Measurements from ENCODE around the gene SLC52A3. TPM values are rescaled to one million over a fixed set of nuclear protein-coding genes. Genes with fewer than 3 reads are reported as not detected.

The SLC52A3 gene
- polyA plus RNA-seq, 1 donor (not counting 4 experiments of a cell fraction or from before 2014, with no cell fraction given) = 0.84 TPM

DNA sequence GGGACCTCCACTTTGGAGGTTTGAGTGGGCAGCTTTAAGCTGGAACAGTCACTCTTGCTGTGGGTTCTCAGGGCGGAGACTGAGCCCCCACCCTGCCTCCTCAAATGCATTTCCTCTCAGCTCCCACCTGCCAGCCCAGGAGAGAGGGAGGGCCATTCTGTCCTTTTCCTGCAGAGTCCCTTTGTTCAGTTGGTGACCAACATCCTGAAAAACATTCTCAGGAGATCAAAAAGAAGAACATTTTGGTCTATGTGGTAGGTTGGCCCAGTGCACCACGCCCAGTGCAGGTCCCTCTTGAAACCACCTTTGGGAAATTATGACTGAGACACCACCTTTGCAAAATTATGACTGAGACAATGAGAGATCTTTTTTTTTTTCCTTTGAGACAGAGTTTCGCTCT lies 13.4 kb downstream of the SLC52A3 start:
- no peaks in the 10 kb centered on the region for H4K20me1 ChIP-seq (ENCODE audit: control insufficient read depth, extremely low read depth, insufficient read depth, low read length)
- no peak for TF ChIP-seq EZH2 (IDR thresholded peaks at IDR 0.05; ENCODE audit: low read length)
- TF ChIP-seq, protein P1, sequence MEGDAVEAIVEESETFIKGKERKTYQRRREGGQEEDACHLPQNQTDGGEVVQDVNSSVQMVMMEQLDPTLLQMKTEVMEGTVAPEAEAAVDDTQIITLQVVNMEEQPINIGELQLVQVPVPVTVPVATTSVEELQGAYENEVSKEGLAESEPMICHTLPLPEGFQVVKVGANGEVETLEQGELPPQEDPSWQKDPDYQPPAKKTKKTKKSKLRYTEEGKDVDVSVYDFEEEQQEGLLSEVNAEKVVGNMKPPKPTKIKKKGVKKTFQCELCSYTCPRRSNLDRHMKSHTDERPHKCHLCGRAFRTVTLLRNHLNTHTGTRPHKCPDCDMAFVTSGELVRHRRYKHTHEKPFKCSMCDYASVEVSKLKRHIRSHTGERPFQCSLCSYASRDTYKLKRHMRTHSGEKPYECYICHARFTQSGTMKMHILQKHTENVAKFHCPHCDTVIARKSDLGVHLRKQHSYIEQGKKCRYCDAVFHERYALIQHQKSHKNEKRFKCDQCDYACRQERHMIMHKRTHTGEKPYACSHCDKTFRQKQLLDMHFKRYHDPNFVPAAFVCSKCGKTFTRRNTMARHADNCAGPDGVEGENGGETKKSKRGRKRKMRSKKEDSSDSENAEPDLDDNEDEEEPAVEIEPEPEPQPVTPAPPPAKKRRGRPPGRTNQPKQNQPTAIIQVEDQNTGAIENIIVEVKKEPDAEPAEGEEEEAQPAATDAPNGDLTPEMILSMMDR (optimal IDR thresholded peaks at IDR 0.05 in 1 of 3, IDR thresholded peaks at IDR 0.05 in 1 of 3, conservative IDR thresholded peaks at IDR 0.05 in 1 of 3; ENCODE audit: extremely low read depth in 1 of 3, insufficient read depth in 2 of 3, low read length in 3 of 3) = no peak
- H2AFZ ChIP-seq (ENCODE audit: control insufficient read depth, low read length) = no peak overlapping the region
- no peak overlapping the region for H3K27ac ChIP-seq (ENCODE audit: control insufficient read depth, insufficient read depth, low read length)
- FAIRE-seq = no peak
- no peaks in the 10 kb centered on the region for H3K9me3 ChIP-seq (ENCODE audit: control insufficient read depth, low read depth, low read length)
- H3K4me3 ChIP-seq (ENCODE audit: control insufficient read depth in 2 of 3, extremely low read depth in 1 of 3, insufficient read depth in 2 of 3, low read depth in 1 of 3, low read length in 3 of 3) = no peak overlapping the region
- no peak for DNase-seq (ENCODE audit: low read depth, low spot score)
- peaks cover 4% of the 10 kb centered on the region for H3K27me3 ChIP-seq (ENCODE audit: control insufficient read depth, extremely low read depth, insufficient read depth, low read length)
- H3K79me2 ChIP-seq (ENCODE audit: control insufficient read depth, insufficient read depth, low read length) = no peaks in the 10 kb centered on the region
- dilution Hi-C loops (cut with MboI; ENCODE audit: extremely low pct_ligation_motif_present, low sequenced_read_pairs) = no loop called here
- H3K9me1 ChIP-seq (ENCODE audit: control insufficient read depth, extremely low read depth, insufficient read depth, low read length) = no peaks in the 10 kb centered on the region
- H3K9ac ChIP-seq (ENCODE audit: control insufficient read depth, extremely low read depth, insufficient read depth, low read length) = no peak overlapping the region
- H3K36me3 ChIP-seq (ENCODE audit: control insufficient read depth in 2 of 2, extremely low read depth in 1 of 2, insufficient read depth in 2 of 2, low read length in 2 of 2) = no peaks in the 10 kb centered on the region
- H3K4me1 ChIP-seq (ENCODE audit: control insufficient read depth, extremely low read depth, insufficient read depth, low read length) = no peaks in the 10 kb centered on the region
- no peak overlapping the region for H3K4me2 ChIP-seq (ENCODE audit: control insufficient read depth, extremely low read depth, insufficient read depth, low read depth, low read length)

- Histone ChIP-seq H3K9me3 (ENCODE audit: control insufficient read depth, low read depth, low read length) (no peaks in the 10 kb centered on the region), H2AFZ (ENCODE audit: control insufficient read depth, low read length) (no peak overlapping the region), H3K4me1 (ENCODE audit: control insufficient read depth, extremely low read depth, insufficient read depth, low read length) (no peaks in the 10 kb centered on the region), H3K27me3 (ENCODE audit: control insufficient read depth, extremely low read depth, insufficient read depth, low read length) (peaks cover 4% of the 10 kb centered on the region), H3K4me3 (ENCODE audit: control insufficient read depth in 2 of 3, extremely low read depth in 1 of 3, insufficient read depth in 2 of 3, low read depth in 1 of 3, low read length in 3 of 3) (no peak overlapping the region), H3K4me2 (ENCODE audit: control insufficient read depth, extremely low read depth, insufficient read depth, low read depth, low read length) (no peak overlapping the region), H3K79me2 (ENCODE audit: control insufficient read depth, insufficient read depth, low read length) (no peaks in the 10 kb centered on the region), H3K9me1 (ENCODE audit: control insufficient read depth, extremely low read depth, insufficient read depth, low read length) (no peaks in the 10 kb centered on the region), H3K9ac (ENCODE audit: control insufficient read depth, extremely low read depth, insufficient read depth, low read length) (no peak overlapping the region), H4K20me1 (ENCODE audit: control insufficient read depth, extremely low read depth, insufficient read depth, low read length) (no peaks in the 10 kb centered on the region), H3K36me3 (ENCODE audit: control insufficient read depth in 2 of 2, extremely low read depth in 1 of 2, insufficient read depth in 2 of 2, low read length in 2 of 2) (no peaks in the 10 kb centered on the region), H3K27ac (ENCODE audit: control insufficient read depth, insufficient read depth, low read length) (no peak overlapping the region)
- dilution Hi-C loops (cut with MboI; ENCODE audit: extremely low pct_ligation_motif_present, low sequenced_read_pairs) = no loop called here
- DNase-seq (ENCODE audit: low read depth, low spot score) = no peak
- TF ChIP-seq, protein P1 (optimal IDR thresholded peaks at IDR 0.05 in 1 of 3, IDR thresholded peaks at IDR 0.05 in 1 of 3, conservative IDR thresholded peaks at IDR 0.05 in 1 of 3; ENCODE audit: extremely low read depth in 1 of 3, insufficient read depth in 2 of 3, low read length in 3 of 3) = no peak
- no peak for TF ChIP-seq EZH2 (IDR thresholded peaks at IDR 0.05; ENCODE audit: low read length)
- no peak for FAIRE-seq
These were observed 14.2 kb downstream of the SLC52A3 start for GRCh38 chr20:753897-754635.
